HepG2 (cell line): ENCODE data around the gene CHID1. TPM values are rescaled to one million over a fixed set of nuclear protein-coding genes. Genes with fewer than 3 reads are reported as not detected.

ENCODE experiments used
- CREB3 ChIP-seq: sonication (generic); formaldehyde crosslinking; IDR thresholded peaks from 2 replicates; pipeline ENCODE4 v1.5.0; 2020; ENCODE audit warnings: missing genetic modification reagents
- EED ChIP-seq: sonication (generic); formaldehyde crosslinking; IDR thresholded peaks from 2 replicates; pipeline ENCODE4 v1.5.0; 2020; ENCODE audit warnings: mild to moderate bottlenecking, missing genetic modification reagents
- ETV6 ChIP-seq: sonication (generic); formaldehyde crosslinking; conservative IDR thresholded peaks from 2 replicates; pipeline ENCODE4 v1.4.0; 2020; ENCODE audit warnings: missing genetic modification reagents
- FOSL2 ChIP-seq: sonication (generic); formaldehyde crosslinking; IDR thresholded peaks from 2 replicates; pipeline ENCODE4 v1.4.0; 2020; ENCODE audit warnings: missing genetic modification reagents
- HCFC1 ChIP-seq: fragments of 150-350 bp; IDR thresholded peaks from 2 replicates; pipeline ENCODE4 v1.6.1; 2014; ENCODE audit warnings: low read depth, low read length
- HOXA9 ChIP-seq: sonication (generic); formaldehyde crosslinking; IDR thresholded peaks from 2 replicates; pipeline ENCODE4 v1.8.1; 2022; ENCODE audit warnings: missing genetic modification reagents, mild to moderate bottlenecking, moderate library complexity, borderline replicate concordance
- KLF13 ChIP-seq: sonication (generic); formaldehyde crosslinking; IDR thresholded peaks from 2 replicates; pipeline ENCODE4 v1.4.0; 2020; ENCODE audit warnings: mild to moderate bottlenecking, missing genetic modification reagents
- KMT2A ChIP-seq: sonication (generic); formaldehyde crosslinking; IDR thresholded peaks from 2 replicates; pipeline ENCODE4 v1.4.0; 2020; ENCODE audit warnings: missing genetic modification reagents
- NBN ChIP-seq: fragments of 450-650 bp; conservative IDR thresholded peaks from 2 replicates; pipeline ENCODE4 v1.6.1; 2017
- PAWR ChIP-seq: sonication (generic); formaldehyde crosslinking; IDR thresholded peaks from 2 replicates; pipeline ENCODE4 v1.4.0; 2020; ENCODE audit warnings: missing genetic modification reagents, mild to moderate bottlenecking, borderline replicate concordance
- PAXIP1 ChIP-seq: sonication (generic); formaldehyde crosslinking; conservative IDR thresholded peaks from 2 replicates; pipeline ENCODE4 v1.4.0; 2020; ENCODE audit warnings: mild to moderate bottlenecking, missing genetic modification reagents, moderate library complexity
- PITX1 ChIP-seq: sonication (generic); formaldehyde crosslinking; IDR thresholded peaks from 2 replicates; pipeline ENCODE4 v1.5.1; 2020; ENCODE audit warnings: mild to moderate bottlenecking, missing genetic modification reagents
- RBM22 ChIP-seq: fragments of 200-400 bp; formaldehyde crosslinking; optimal IDR thresholded peaks from 2 replicates; pipeline ENCODE3; 2017; ENCODE audit warnings: mild to moderate bottlenecking, low read length, moderate library complexity
- REXO4 ChIP-seq: sonication (generic); formaldehyde crosslinking; IDR thresholded peaks from 2 replicates; pipeline ENCODE4 v1.8.0; 2022; ENCODE audit warnings: missing genetic modification reagents, mild to moderate bottlenecking, borderline replicate concordance
- RXRB ChIP-seq: IDR thresholded peaks from 2 replicates; pipeline ENCODE4 v1.6.1; 2016; ENCODE audit warnings: borderline replicate concordance, missing genetic modification reagents, missing compliant biosample characterization
- SP1 ChIP-seq, 2 experiments: fragments of 450-650 bp in 1 of 2; sonication (generic) in 1 of 2; formaldehyde crosslinking in 1 of 2; IDR thresholded peaks; 2 replicates each; pipeline versions ENCODE4 v1.4.0 to v1.6.1; 2016 to 2020; ENCODE audit warnings: missing genetic modification reagents in 1 of 2
- SSRP1 ChIP-seq: IDR thresholded peaks from 2 replicates; pipeline ENCODE4 v1.6.1; 2016; ENCODE audit warnings: control low read depth
- SYNCRIP ChIP-seq: fragments of 200-400 bp; formaldehyde crosslinking; IDR thresholded peaks from 2 replicates; pipeline ENCODE4 v1.6.1; 2018; ENCODE audit warnings: mild to moderate bottlenecking, low read depth, low read length; ENCODE audit not compliant: insufficient read depth
- ZBTB21 ChIP-seq: sonication (generic); formaldehyde crosslinking; IDR thresholded peaks from 2 replicates; pipeline ENCODE4 v1.4.0; 2020; ENCODE audit warnings: missing genetic modification reagents
- ZNF232 ChIP-seq: sonication (generic); formaldehyde crosslinking; IDR thresholded peaks from 2 replicates; pipeline ENCODE4 v1.4.0; 2020; ENCODE audit warnings: missing genetic modification reagents, borderline replicate concordance
- ZNF343 ChIP-seq: sonication (generic); formaldehyde crosslinking; IDR thresholded peaks from 2 replicates; pipeline ENCODE4 v1.4.0; 2020; ENCODE audit warnings: mild to moderate bottlenecking, missing genetic modification reagents
- ZNF44 ChIP-seq: sonication (generic); formaldehyde crosslinking; IDR thresholded peaks from 2 replicates; pipeline ENCODE4 v1.5.1; 2020; ENCODE audit warnings: mild to moderate bottlenecking, missing genetic modification reagents
- ZNF441 ChIP-seq: sonication (generic); formaldehyde crosslinking; IDR thresholded peaks from 2 replicates; pipeline ENCODE4 v1.7.0; 2021; ENCODE audit warnings: missing genetic modification reagents, borderline replicate concordance
- ZNF510 ChIP-seq: sonication (generic); formaldehyde crosslinking; IDR thresholded peaks from 2 replicates; pipeline ENCODE4 v1.4.0; 2020; ENCODE audit warnings: low read depth, mild to moderate bottlenecking, missing genetic modification reagents
- ZNF737 ChIP-seq: sonication (generic); formaldehyde crosslinking; IDR thresholded peaks from 2 replicates; pipeline ENCODE4 v1.5.0; 2020; ENCODE audit warnings: missing genetic modification reagents, mild to moderate bottlenecking, borderline replicate concordance
- ZNF746 ChIP-seq: sonication (generic); formaldehyde crosslinking; IDR thresholded peaks from 2 replicates; pipeline ENCODE4 v1.8.0; 2022; ENCODE audit warnings: mild to moderate bottlenecking, missing genetic modification reagents
- ZNF777 ChIP-seq: sonication (generic); formaldehyde crosslinking; IDR thresholded peaks from 2 replicates; pipeline ENCODE4 v1.4.0; 2020; ENCODE audit warnings: missing genetic modification reagents
- ZNF850 ChIP-seq: sonication (generic); formaldehyde crosslinking; conservative IDR thresholded peaks from 2 replicates; pipeline ENCODE4 v1.9.0; 2021; ENCODE audit warnings: mild to moderate bottlenecking, missing genetic modification reagents
- ZSCAN20 ChIP-seq: sonication (generic); formaldehyde crosslinking; IDR thresholded peaks from 2 replicates; pipeline ENCODE4 v1.4.0; 2020; ENCODE audit warnings: missing genetic modification reagents, mild to moderate bottlenecking, borderline replicate concordance
- polyA plus RNA-seq, 8 experiments: library from polyadenylated mRNA; depleted of rRNA in 3 of 8; stranded (reverse) in 7 of 8; unstranded in 1 of 8; fragments of >200 nt; fragmentation: Illumina TruSeq in 4 of 8; extraction: Trizol in 4 of 8; gene quantifications; 2 replicates each; pipeline versions ENCODE4 v1.2.1 to v1.2.3, GENCODE V29; 2011 to 2016; ENCODE audit warnings: low read depth in 4 of 8, missing spikeins in 1 of 8, mixed read lengths in 1 of 8; ENCODE audit not compliant: insufficient read depth in 1 of 8
- total RNA-seq, 5 experiments: library from RNA; depleted of rRNA; stranded (reverse); fragments of >200 nt; fragmentation: Illumina TruSeq; extraction: Trizol; gene quantifications; 2 replicates each; pipeline ENCODE4 v1.2.3, GENCODE V29; 2016; ENCODE audit warnings: low read depth in 1 of 5

CHID1 gene
- total and polyA plus RNA-seq, 2 of the 13 experiments (the other 11 are each of a cell fraction or from before 2014, with no cell fraction given) = 65.1 to 93.6 TPM

- peak; percentile 48; the same call in 1 of the 2 replicates for TF ChIP-seq PAXIP1 (CRISPR knock-in tag)
- 0 out of 2 replicates have a peak, but pooled peaks have one; percentile 27 for TF ChIP-seq ZNF441 (CRISPR knock-in tag)
- peak; percentile 51 for TF ChIP-seq HCFC1
- TF ChIP-seq ZNF746 = no peak
- TF ChIP-seq PAWR (CRISPR knock-in tag) = no peak
- TF ChIP-seq EED (CRISPR knock-in tag) = no peak
- no peak for TF ChIP-seq ZBTB21 (CRISPR knock-in tag)
- TF ChIP-seq RBM22 = peak; percentile 54
- TF ChIP-seq FOSL2 (CRISPR knock-in tag) = no peak; the same call in 1 of the 2 replicates
- TF ChIP-seq ZNF44 (CRISPR knock-in tag) = no peak
- TF ChIP-seq RXRB (CRISPR knock-in tag) = no peak
- TF ChIP-seq ZSCAN20 (CRISPR knock-in tag) = no peak
- no peak for TF ChIP-seq REXO4 (CRISPR knock-in tag)
- no peak for TF ChIP-seq ZNF510
- no peak; the same call in 1 of the 2 replicates for TF ChIP-seq ZNF777 (CRISPR knock-in tag)
- peak; percentile 45; the same call in 1 of the 2 replicates for TF ChIP-seq ZNF232 (CRISPR knock-in tag)
- TF ChIP-seq PITX1 (CRISPR knock-in tag) = 0 out of 2 replicates have a peak, but pooled peaks have one; percentile 8
- peak; percentile 78 for TF ChIP-seq HOXA9 (CRISPR knock-in tag)
- TF ChIP-seq ETV6 (CRISPR knock-in tag) = peak; percentile 46; the same call in 1 of the 2 replicates
- no peak for TF ChIP-seq ZNF850 (CRISPR knock-in tag)
- peak; percentile 56; the same call in 1 of the 2 replicates for TF ChIP-seq ZNF343
- no peak for TF ChIP-seq SYNCRIP
- no peak for TF ChIP-seq CREB3 (CRISPR knock-in tag)
- 0 out of 2 replicates have a peak, but pooled peaks have one; percentile 28 for TF ChIP-seq KMT2A
- TF ChIP-seq SP1 (IDR thresholded peaks at IDR 0.05) = no peak; the same call in 1 of the 2 replicates
- peak; percentile 78 for TF ChIP-seq SP1 (CRISPR knock-in tag; IDR thresholded peaks at IDR 0.05)
- no peak for TF ChIP-seq SSRP1
- no peak for TF ChIP-seq KLF13 (CRISPR knock-in tag)
- no peak for TF ChIP-seq NBN
- no peak for TF ChIP-seq ZNF737
These were observed 68.1 kb downstream of the CHID1 start, which contains the start of the genes POLR2L and TSPAN4 (continued) for GRCh38 chr11:842370-843002.
